Measurements from ENCODE around the gene MYH10.

The MYH10 gene

GRCh38 chr17:8482546-8482945 lies 148.0 kb downstream of the MYH10 start:
- H3K36me3 ChIP-seq (ENCODE audit: control insufficient read depth, insufficient read depth, low read length): peaks cover 100% of the 10 kb centered on the region
- H3K4me3 ChIP-seq (ENCODE audit: low read depth, low read length): no peak overlapping the region
- H3K27ac ChIP-seq (ENCODE audit: low read depth, low read length): no peak overlapping the region
- no peaks in the 10 kb centered on the region; the same call in 1 of the 2 replicates for H3K9me3 ChIP-seq (ENCODE audit: control insufficient read depth, insufficient read depth, low read depth, low read length)
- H3K9ac ChIP-seq (ENCODE audit: low read length): no peak overlapping the region
- no peaks in the 10 kb centered on the region for H3K27me3 ChIP-seq (ENCODE audit: control insufficient read depth, insufficient read depth, low read length)
- no peaks in the 10 kb centered on the region for H3K4me1 ChIP-seq (ENCODE audit: control insufficient read depth, insufficient read depth, low read length)

GRCh38 chr17:8481703-8482102 lies 148.8 kb downstream of the MYH10 start:
- no peaks in the 10 kb centered on the region for H3K4me1 ChIP-seq (ENCODE audit: control insufficient read depth, insufficient read depth, low read length)
- H3K9me3 ChIP-seq (ENCODE audit: control insufficient read depth, insufficient read depth, low read depth, low read length): no peaks in the 10 kb centered on the region; the same call in 1 of the 2 replicates
- H3K27ac ChIP-seq (ENCODE audit: low read depth, low read length): no peak overlapping the region
- H3K27me3 ChIP-seq (ENCODE audit: control insufficient read depth, insufficient read depth, low read length): no peaks in the 10 kb centered on the region
- H3K9ac ChIP-seq (ENCODE audit: low read length): no peak overlapping the region
- no peak overlapping the region for H3K4me3 ChIP-seq (ENCODE audit: low read depth, low read length)
- H3K36me3 ChIP-seq (ENCODE audit: control insufficient read depth, insufficient read depth, low read length): peaks cover 100% of the 10 kb centered on the region

GRCh38 chr17:8481089-8481488 lies 149.4 kb downstream of the MYH10 start:
- no peaks in the 10 kb centered on the region for H3K4me1 ChIP-seq (ENCODE audit: control insufficient read depth, insufficient read depth, low read length)
- H3K36me3 ChIP-seq (ENCODE audit: control insufficient read depth, insufficient read depth, low read length): peaks cover 100% of the 10 kb centered on the region
- no peaks in the 10 kb centered on the region; the same call in 1 of the 2 replicates for H3K9me3 ChIP-seq (ENCODE audit: control insufficient read depth, insufficient read depth, low read depth, low read length)
- no peaks in the 10 kb centered on the region for H3K27me3 ChIP-seq (ENCODE audit: control insufficient read depth, insufficient read depth, low read length)
- H3K27ac ChIP-seq (ENCODE audit: low read depth, low read length): no peak overlapping the region
- no peak overlapping the region for H3K9ac ChIP-seq (ENCODE audit: low read length)
- no peak overlapping the region for H3K4me3 ChIP-seq (ENCODE audit: low read depth, low read length)

- H3K4me1 ChIP-seq (ENCODE audit: control insufficient read depth, insufficient read depth, low read length): no peaks in the 10 kb centered on the region
- no peaks in the 10 kb centered on the region; the same call in 1 of the 2 replicates for H3K9me3 ChIP-seq (ENCODE audit: control insufficient read depth, insufficient read depth, low read depth, low read length)
- H3K27me3 ChIP-seq (ENCODE audit: control insufficient read depth, insufficient read depth, low read length): no peaks in the 10 kb centered on the region
- H3K9ac ChIP-seq (ENCODE audit: low read length): no peak overlapping the region
- no peak overlapping the region for H3K27ac ChIP-seq (ENCODE audit: low read depth, low read length)
- H3K36me3 ChIP-seq (ENCODE audit: control insufficient read depth, insufficient read depth, low read length): peaks cover 100% of the 10 kb centered on the region
- H3K4me3 ChIP-seq (ENCODE audit: low read depth, low read length): no peak overlapping the region
These were observed 150.2 kb downstream of the MYH10 start for GRCh38 chr17:8480011-8480976.

- no peak overlapping the region for H3K27ac ChIP-seq (ENCODE audit: low read depth, low read length)
- H3K36me3 ChIP-seq (ENCODE audit: control insufficient read depth, insufficient read depth, low read length): peaks cover 100% of the 10 kb centered on the region
- no peaks in the 10 kb centered on the region for H3K27me3 ChIP-seq (ENCODE audit: control insufficient read depth, insufficient read depth, low read length)
- no peaks in the 10 kb centered on the region for H3K4me1 ChIP-seq (ENCODE audit: control insufficient read depth, insufficient read depth, low read length)
- no peak overlapping the region for H3K9ac ChIP-seq (ENCODE audit: low read length)
- no peaks in the 10 kb centered on the region; the same call in 1 of the 2 replicates for H3K9me3 ChIP-seq (ENCODE audit: control insufficient read depth, insufficient read depth, low read depth, low read length)
- no peak overlapping the region for H3K4me3 ChIP-seq (ENCODE audit: low read depth, low read length)
These were observed 151.0 kb downstream of the MYH10 start for GRCh38 chr17:8479431-8479947.

GRCh38 chr17:8477715-8478441 lies 152.6 kb downstream of the MYH10 start:
- Histone ChIP-seq H3K27me3 (ENCODE audit: control insufficient read depth, insufficient read depth, low read length) (no peaks in the 10 kb centered on the region), H3K27ac (ENCODE audit: low read depth, low read length) (no peak overlapping the region), H3K9ac (ENCODE audit: low read length) (no peak overlapping the region), H3K9me3 (ENCODE audit: control insufficient read depth, insufficient read depth, low read depth, low read length) (no peaks in the 10 kb centered on the region), H3K4me3 (ENCODE audit: low read depth, low read length) (no peak overlapping the region), H3K36me3 (ENCODE audit: control insufficient read depth, insufficient read depth, low read length) (peaks cover 99% of the 10 kb centered on the region), H3K4me1 (ENCODE audit: control insufficient read depth, insufficient read depth, low read length) (no peaks in the 10 kb centered on the region)

GRCh38 chr17:8477171-8477570 lies 153.4 kb downstream of the MYH10 start:
- Histone ChIP-seq H3K9me3 (ENCODE audit: control insufficient read depth, insufficient read depth, low read depth, low read length) (no peaks in the 10 kb centered on the region), H3K36me3 (ENCODE audit: control insufficient read depth, insufficient read depth, low read length) (peaks cover 97% of the 10 kb centered on the region), H3K27me3 (ENCODE audit: control insufficient read depth, insufficient read depth, low read length) (no peaks in the 10 kb centered on the region), H3K27ac (ENCODE audit: low read depth, low read length) (no peak overlapping the region), H3K4me1 (ENCODE audit: control insufficient read depth, insufficient read depth, low read length) (no peaks in the 10 kb centered on the region), H3K4me3 (ENCODE audit: low read depth, low read length) (no peak overlapping the region), H3K9ac (ENCODE audit: low read length) (no peak overlapping the region)

GRCh38 chr17:8476741-8477140 lies 153.8 kb downstream of the MYH10 start:
- no peaks in the 10 kb centered on the region for H3K4me1 ChIP-seq (ENCODE audit: control insufficient read depth, insufficient read depth, low read length)
- H3K36me3 ChIP-seq (ENCODE audit: control insufficient read depth, insufficient read depth, low read length): peaks cover 97% of the 10 kb centered on the region

GRCh38 chr17:8475781-8476180 lies 154.7 kb downstream of the MYH10 start:
- no peaks in the 10 kb centered on the region for H3K4me1 ChIP-seq (ENCODE audit: control insufficient read depth, insufficient read depth, low read length)
- H3K27me3 ChIP-seq (ENCODE audit: control insufficient read depth, insufficient read depth, low read length): no peaks in the 10 kb centered on the region
- no peak overlapping the region for H3K27ac ChIP-seq (ENCODE audit: low read depth, low read length)
- H3K9ac ChIP-seq (ENCODE audit: low read length): no peak overlapping the region
- H3K4me3 ChIP-seq (ENCODE audit: low read depth, low read length): no peak overlapping the region
- no peaks in the 10 kb centered on the region for H3K9me3 ChIP-seq (ENCODE audit: control insufficient read depth, insufficient read depth, low read depth, low read length)
- H3K36me3 ChIP-seq (ENCODE audit: control insufficient read depth, insufficient read depth, low read length): peaks cover 95% of the 10 kb centered on the region

More at GRCh38 chr17:8476741-8477140, 153.8 kb downstream of the MYH10 start:
- no peak overlapping the region for H3K9ac ChIP-seq (ENCODE audit: low read length)
- H3K27ac ChIP-seq (ENCODE audit: low read depth, low read length): no peak overlapping the region
- H3K27me3 ChIP-seq (ENCODE audit: control insufficient read depth, insufficient read depth, low read length): no peaks in the 10 kb centered on the region
- no peak overlapping the region for H3K4me3 ChIP-seq (ENCODE audit: low read depth, low read length)
- H3K9me3 ChIP-seq (ENCODE audit: control insufficient read depth, insufficient read depth, low read depth, low read length): no peaks in the 10 kb centered on the region

GRCh38 chr17:8475227-8475626 lies 155.3 kb downstream of the MYH10 start:
- H3K27ac ChIP-seq (ENCODE audit: low read depth, low read length): no peak overlapping the region
- H3K4me1 ChIP-seq (ENCODE audit: control insufficient read depth, insufficient read depth, low read length): no peaks in the 10 kb centered on the region
- H3K27me3 ChIP-seq (ENCODE audit: control insufficient read depth, insufficient read depth, low read length): no peaks in the 10 kb centered on the region
- no peak overlapping the region for H3K4me3 ChIP-seq (ENCODE audit: low read depth, low read length)
- H3K36me3 ChIP-seq (ENCODE audit: control insufficient read depth, insufficient read depth, low read length): peaks cover 95% of the 10 kb centered on the region
- H3K9ac ChIP-seq (ENCODE audit: low read length): no peak overlapping the region
- H3K9me3 ChIP-seq (ENCODE audit: control insufficient read depth, insufficient read depth, low read depth, low read length): no peaks in the 10 kb centered on the region

- Histone ChIP-seq H3K27ac (ENCODE audit: low read depth, low read length) (no peak overlapping the region), H3K4me3 (ENCODE audit: low read depth, low read length) (no peak overlapping the region), H3K36me3 (ENCODE audit: control insufficient read depth, insufficient read depth, low read length) (peaks cover 95% of the 10 kb centered on the region), H3K9ac (ENCODE audit: low read length) (no peak overlapping the region), H3K9me3 (ENCODE audit: control insufficient read depth, insufficient read depth, low read depth, low read length) (no peaks in the 10 kb centered on the region), H3K4me1 (ENCODE audit: control insufficient read depth, insufficient read depth, low read length) (no peaks in the 10 kb centered on the region), H3K27me3 (ENCODE audit: control insufficient read depth, insufficient read depth, low read length) (no peaks in the 10 kb centered on the region)
These were observed 155.7 kb downstream of the MYH10 start for GRCh38 chr17:8474826-8475225.
